ENCODE data around the gene GRK5.

DNA sequence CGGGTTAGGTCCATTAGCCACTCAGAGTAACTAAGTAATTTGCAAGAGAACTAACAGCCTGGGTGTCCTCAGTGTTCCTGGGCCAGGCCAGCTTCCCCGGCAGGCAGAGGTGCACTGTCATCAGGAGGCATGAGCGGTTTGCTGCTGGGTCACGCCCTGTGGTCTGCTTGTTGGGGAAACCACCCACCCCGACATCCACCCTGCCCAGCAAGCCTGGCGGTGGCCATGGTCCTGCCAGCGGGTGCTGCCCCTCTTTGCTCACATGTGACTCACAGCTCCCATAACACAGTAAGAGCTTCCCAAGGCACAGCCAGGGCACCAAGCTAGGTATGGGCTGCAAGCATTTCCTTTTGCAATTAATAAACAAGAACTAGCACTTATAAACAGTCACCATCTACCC, 259.3 kb downstream of the GRK5 start:
- no peak for TF ChIP-seq EZH2 (IDR thresholded peaks at IDR 0.05; ENCODE audit: low read length, unreplicated experiment)
- TF ChIP-seq, protein P1, sequence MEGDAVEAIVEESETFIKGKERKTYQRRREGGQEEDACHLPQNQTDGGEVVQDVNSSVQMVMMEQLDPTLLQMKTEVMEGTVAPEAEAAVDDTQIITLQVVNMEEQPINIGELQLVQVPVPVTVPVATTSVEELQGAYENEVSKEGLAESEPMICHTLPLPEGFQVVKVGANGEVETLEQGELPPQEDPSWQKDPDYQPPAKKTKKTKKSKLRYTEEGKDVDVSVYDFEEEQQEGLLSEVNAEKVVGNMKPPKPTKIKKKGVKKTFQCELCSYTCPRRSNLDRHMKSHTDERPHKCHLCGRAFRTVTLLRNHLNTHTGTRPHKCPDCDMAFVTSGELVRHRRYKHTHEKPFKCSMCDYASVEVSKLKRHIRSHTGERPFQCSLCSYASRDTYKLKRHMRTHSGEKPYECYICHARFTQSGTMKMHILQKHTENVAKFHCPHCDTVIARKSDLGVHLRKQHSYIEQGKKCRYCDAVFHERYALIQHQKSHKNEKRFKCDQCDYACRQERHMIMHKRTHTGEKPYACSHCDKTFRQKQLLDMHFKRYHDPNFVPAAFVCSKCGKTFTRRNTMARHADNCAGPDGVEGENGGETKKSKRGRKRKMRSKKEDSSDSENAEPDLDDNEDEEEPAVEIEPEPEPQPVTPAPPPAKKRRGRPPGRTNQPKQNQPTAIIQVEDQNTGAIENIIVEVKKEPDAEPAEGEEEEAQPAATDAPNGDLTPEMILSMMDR (conservative IDR thresholded peaks at IDR 0.05; ENCODE audit: low read depth, low read length) = no peak
